MM.1S (cell line): ENCODE data around the gene TUBB4B.
"Not testable (repeated sequence)": the region's sequence is repeated elsewhere in the genome, so short reads cannot be mapped to it uniquely, and the experiment has no call there.

ENCODE experiments used
- CTCF ChIP-seq: fragments of 300-600 bp; sonication (generic); IDR thresholded peaks from 2 replicates; pipeline ENCODE4 v1.5.1; 2016; ENCODE audit warnings: antibody characterized with exemption, low read length, mixed read lengths
- EZH2 ChIP-seq: fragments of 300-600 bp; sonication (generic); optimal IDR thresholded peaks from 2 replicates; pipeline ENCODE3; 2017; ENCODE audit warnings: low read depth, mild to moderate bottlenecking, antibody characterized with exemption, low read length, mixed read lengths
- EZH2phosphoT487 ChIP-seq: fragments of 300-600 bp; sonication (generic); IDR thresholded peaks from 2 replicates; pipeline ENCODE4 v1.6.1; 2018; ENCODE audit warnings: antibody characterized with exemption, low read length

DNA sequence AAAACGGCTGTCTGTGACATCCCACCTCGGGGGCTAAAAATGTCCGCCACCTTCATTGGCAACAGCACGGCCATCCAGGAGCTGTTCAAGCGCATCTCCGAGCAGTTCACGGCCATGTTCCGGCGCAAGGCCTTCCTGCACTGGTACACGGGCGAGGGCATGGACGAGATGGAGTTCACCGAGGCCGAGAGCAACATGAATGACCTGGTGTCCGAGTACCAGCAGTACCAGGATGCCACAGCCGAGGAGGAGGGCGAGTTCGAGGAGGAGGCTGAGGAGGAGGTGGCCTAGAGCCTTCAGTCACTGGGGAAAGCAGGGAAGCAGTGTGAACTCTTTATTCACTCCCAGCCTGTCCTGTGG is 2.2 kb downstream of the TUBB4B start:
- TF ChIP-seq EZH2, CTCF, EZH2phosphoT487: not testable (repeated sequence)
